HCT116 (cell line): ENCODE data around the gene RHBDL3. TPM values are rescaled to one million over a fixed set of nuclear protein-coding genes. Genes with fewer than 3 reads are reported as not detected.

Source experiments
- ATAC-seq: fragments of 200-7000 bp; cut with Tn5 transposase; 2 replicates; pipeline ENCODE4 v1.9.1; 2020; ENCODE audit warnings: mild to moderate bottlenecking, moderate library complexity
- BruUV-seq: library from RNA; stranded (reverse); fragments of 400-500 nt; replicated peaks from 2 replicates; lab custom pipeline; 2021; lab: Mats Ljungman, UMichigan
- CTCF ChIA-PET: fragments of 300-600 bp; sonication (Branson Sonifier 250); formaldehyde crosslinking; loops from one replicate; lab custom pipeline; 2021; ENCODE audit warnings: antibody characterized with exemption; lab: Charles Lee
- POLR2A ChIA-PET: fragments of 300-600, 350-600 bp; sonication (Branson Sonifier 250); formaldehyde crosslinking; loops from one replicate; lab custom pipeline; 2021; ENCODE audit warnings: antibody characterized with exemption; lab: Charles Lee
- RAD21 ChIA-PET, 2 experiments: fragments of 300-600 bp; sonication (Branson Sonifier 250); formaldehyde crosslinking; loops; one replicate each; lab custom pipeline; 2023; ENCODE audit warnings: low total read pairs in 2 of 2; ENCODE audit not compliant: uncharacterized antibody in 2 of 2, unreplicated experiment in 2 of 2, low non-redundant PET in 1 of 2; lab: Charles Lee
- DNase-seq: peaks from one replicate; pipeline ENCODE4 v3.0.0-alpha.2; 2010; ENCODE audit warnings: low read depth, low spot score
- H2AFZ ChIP-seq: fragments of 200-600 bp; shearing (Covaris generic), sonication (generic); 2 replicates; pipeline ENCODE4 v1.6.1; 2017; ENCODE audit warnings: low read depth, mixed run types, mixed read lengths, antibody characterized with exemption, low read length; ENCODE audit not compliant: poor library complexity, severe bottlenecking
- H3K27ac ChIP-seq: 2 replicates; pipeline ENCODE4 v1.5.1; 2012; ENCODE audit warnings: low read depth, low read length
- H3K27me3 ChIP-seq: fragments of 200-600 bp; sonication (generic); 2 replicates; pipeline ENCODE4 v1.6.1; 2016; ENCODE audit warnings: mixed run types, low read length, mixed read lengths; ENCODE audit not compliant: insufficient read depth
- H3K36me3 ChIP-seq, 2 experiments: fragments of 200-500 bp in 1 of 2; fragments of 200-600 bp in 1 of 2; sonication (Bioruptor generic) in 1 of 2; sonication (generic) in 1 of 2; 2 replicates each; pipeline versions ENCODE4 v1.5.1 to v1.6.1; 2014 to 2016; ENCODE audit warnings: low read length in 2 of 2, inconsistent platforms in 1 of 2, mixed read lengths in 1 of 2, mixed run types in 1 of 2; ENCODE audit not compliant: insufficient read depth in 2 of 2, control insufficient read depth in 1 of 2
- H3K4me1 ChIP-seq, 2 experiments: fragments of 200-600 bp in 1 of 2; sonication (generic) in 1 of 2; 2 replicates each; pipeline versions ENCODE4 v1.5.1 to v1.6.1; 2012 to 2017; ENCODE audit warnings: low read length in 2 of 2, inconsistent platforms in 1 of 2, mild to moderate bottlenecking in 1 of 2, mixed read lengths in 1 of 2, mixed run types in 1 of 2, moderate library complexity in 1 of 2; ENCODE audit not compliant: insufficient read depth in 2 of 2, control insufficient read depth in 1 of 2
- H3K4me2 ChIP-seq: fragments of 200-600 bp; sonication (generic); 2 replicates; pipeline ENCODE4 v1.6.1; 2017; ENCODE audit warnings: mixed run types, low read length, mixed read lengths
- H3K4me3 ChIP-seq, 2 experiments: fragments of 200-600 bp in 1 of 2; sonication (generic) in 1 of 2; replicated peaks in 1 of 2; 2 replicates each; pipeline ENCODE4 v1.5.1; 2011 to 2016; ENCODE audit warnings: low read length in 2 of 2, control low read depth in 1 of 2, low read depth in 1 of 2, mild to moderate bottlenecking in 1 of 2, mixed read lengths in 1 of 2, mixed run types in 1 of 2
- H3K79me2 ChIP-seq: fragments of 200-600 bp; sonication (generic); 2 replicates; pipeline ENCODE4 v1.6.1; 2017; ENCODE audit warnings: mild to moderate bottlenecking, mixed run types, low read length, moderate library complexity, mixed read lengths; ENCODE audit not compliant: insufficient read depth
- H3K9ac ChIP-seq: fragments of 200-600 bp; sonication (generic); 2 replicates; pipeline ENCODE4 v1.6.1; 2016; ENCODE audit warnings: low read length, mixed read lengths
- H3K9me2 ChIP-seq: fragments of 200-600 bp; sonication (generic), shearing (Covaris generic); 2 replicates; pipeline ENCODE4 v1.6.1; 2017; ENCODE audit warnings: mixed run types, mild to moderate bottlenecking, moderate library complexity; ENCODE audit not compliant: insufficient read depth
- H3K9me3 ChIP-seq, 2 experiments: fragments of 200-500 bp in 1 of 2; fragments of 200-600 bp in 1 of 2; sonication (Bioruptor generic) in 1 of 2; sonication (generic) in 1 of 2; 2 replicates each; pipeline ENCODE4 v1.6.1; 2014 to 2017; ENCODE audit warnings: low read length in 2 of 2, mixed read lengths in 2 of 2, inconsistent platforms in 1 of 2, low read depth in 1 of 2, mild to moderate bottlenecking in 1 of 2, mixed run types in 1 of 2, moderate library complexity in 1 of 2; ENCODE audit not compliant: control insufficient read depth in 1 of 2, insufficient read depth in 1 of 2
- H4K20me1 ChIP-seq: fragments of 200-600 bp; sonication (generic), shearing (Covaris generic); 2 replicates; pipeline ENCODE4 v1.6.1; 2017; ENCODE audit warnings: mixed run types, mild to moderate bottlenecking, moderate library complexity; ENCODE audit not compliant: insufficient read depth
- EZH2 ChIP-seq: fragments of 200-600 bp; sonication (generic); IDR thresholded peaks from 2 replicates; pipeline ENCODE4 v1.6.1; 2017; ENCODE audit warnings: antibody characterized with exemption, mixed run types
- FOSL1 ChIP-seq: IDR thresholded peaks from 2 replicates; pipeline ENCODE4 v1.6.1; 2012; ENCODE audit warnings: low read depth
- JUND ChIP-seq: IDR thresholded peaks from 2 replicates; pipeline ENCODE4 v1.6.1; 2012
- POLR2A ChIP-seq: IDR thresholded peaks from 2 replicates; pipeline ENCODE4 v1.7.0; 2011; ENCODE audit warnings: borderline replicate concordance; ENCODE audit not compliant: insufficient read depth, insufficient read length; ENCODE audit errors: extremely low read depth
- YY1 ChIP-seq: IDR thresholded peaks from 2 replicates; pipeline ENCODE4 v1.6.1; 2011; ENCODE audit warnings: low read length, low read depth, moderate library complexity, mild to moderate bottlenecking; ENCODE audit not compliant: insufficient replicate concordance; ENCODE audit errors: extremely low read depth
- ZNF274 ChIP-seq: fragments of 200-500 bp; sonication (Bioruptor generic); IDR thresholded peaks from 2 replicates; pipeline ENCODE4 v1.6.1; 2014; ENCODE audit warnings: mild to moderate bottlenecking, low read depth, low read length, inconsistent platforms
- intact Hi-C: fragments of 100-400 bp; cut with micrococcal nuclease; formaldehyde crosslinking; loops from 2 replicates; pipeline ENCODE4 v1.10.0; 2022
- total RNA-seq: library from RNA; stranded (reverse); gene quantifications from one replicate; pipeline ENCODE4 v1.2.1, GENCODE V29; 2021; ENCODE audit not compliant: unreplicated experiment
- TF ChIP-seq, protein P1 (sequence below): IDR thresholded peaks from 2 replicates; pipeline ENCODE4 v1.6.1; 2012; ENCODE audit warnings: low read depth
- TF ChIP-seq, protein P2 (sequence below), 3 experiments: fragments of 200-600 bp in 1 of 3; sonication (generic) in 1 of 3; IDR thresholded peaks in 2 of 3; conservative IDR thresholded peaks in 1 of 3; 2 replicates each; pipeline ENCODE4 v1.5.1; 2012 to 2017; ENCODE audit warnings: low read depth in 2 of 3, low read length in 2 of 3, antibody characterized with exemption in 1 of 3, borderline replicate concordance in 1 of 3, control low read depth in 1 of 3, mild to moderate bottlenecking in 1 of 3, mixed read lengths in 1 of 3, mixed run types in 1 of 3, moderate library complexity in 1 of 3; ENCODE audit not compliant: insufficient read depth in 1 of 3

RHBDL3 gene
- total RNA-seq, 1 experiment from 2014 or later: 4.0 TPM

DNA sequence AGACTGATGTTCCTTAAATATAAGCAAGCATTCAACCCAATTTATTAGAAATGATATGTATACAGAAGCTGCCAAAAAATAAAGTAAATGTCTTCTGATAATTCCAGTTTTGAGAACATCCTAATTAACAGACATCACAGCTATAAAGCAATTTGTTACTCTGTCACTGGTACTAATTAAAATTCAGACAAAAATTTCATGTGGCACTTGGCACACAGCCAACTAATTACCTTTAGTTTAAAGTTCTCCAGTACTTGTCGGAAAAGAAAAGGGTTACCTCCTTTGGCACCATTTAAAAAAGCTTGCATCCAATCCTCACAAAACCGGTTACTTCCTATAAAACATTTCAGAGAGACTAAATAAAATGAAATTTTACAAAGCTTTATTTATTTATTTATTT lies 67.6 kb downstream of the RHBDL3 start:
- H3K9me3 ChIP-seq: no peaks in the 10 kb centered on the region
- H3K27ac ChIP-seq: no peak overlapping the region
- no peaks in the 10 kb centered on the region for H3K27me3 ChIP-seq
- no peak overlapping the region for H3K4me2 ChIP-seq
- no peak overlapping the region for H2AFZ ChIP-seq
- no TSS peak for BruUV-seq
- no peaks in the 10 kb centered on the region for H3K79me2 ChIP-seq
- no peak overlapping the region for H3K4me3 ChIP-seq
- ChIA-PET POLR2A (no interaction called here), CTCF (no interaction called here), RAD21 (no interaction called here)
- DNase-seq (no peak), ATAC-seq (no peak)
- no peaks in the 10 kb centered on the region for H3K9me2 ChIP-seq
- no peaks in the 10 kb centered on the region for H4K20me1 ChIP-seq
- TF ChIP-seq JUND: no peak
- H3K4me1 ChIP-seq: no peaks in the 10 kb centered on the region
- H3K9ac ChIP-seq: no peak overlapping the region
- intact Hi-C loops: no loop called here
- peaks cover 0 to 9% of the 10 kb centered on the region in 2 experiments; a peak in 2 of 4 replicates for H3K36me3 ChIP-seq

DNA sequence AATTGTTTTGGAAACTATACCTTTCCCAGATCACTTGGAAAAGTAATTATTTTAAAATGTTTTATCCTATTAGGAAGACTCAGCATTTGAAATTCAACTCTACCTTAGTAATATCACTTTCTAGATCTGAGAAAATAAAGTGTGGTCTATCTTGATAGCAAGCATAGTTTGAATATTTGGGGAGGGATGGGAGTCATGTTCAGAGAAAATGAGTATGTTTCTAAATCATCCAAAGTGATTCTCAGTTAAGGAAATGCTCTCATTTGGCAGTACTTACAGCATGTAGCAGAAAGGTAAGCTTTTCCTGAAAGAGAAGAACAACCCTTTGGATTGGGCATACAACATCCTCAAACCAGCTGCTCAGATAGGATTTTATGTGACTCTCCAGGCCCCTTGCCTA lies 69.4 kb downstream of the RHBDL3 start:
- ChIA-PET RAD21 (no interaction called here), CTCF (no interaction called here), POLR2A (no interaction called here)
- no peaks in the 10 kb centered on the region for H3K79me2 ChIP-seq
- no TSS peak for BruUV-seq
- H3K27me3 ChIP-seq: no peaks in the 10 kb centered on the region
- DNase-seq (no peak), ATAC-seq (no peak)
- intact Hi-C loops: no loop called here
- H3K9ac ChIP-seq: no peak overlapping the region
- H3K36me3 ChIP-seq: peaks cover 0 to 9% of the 10 kb centered on the region in 2 experiments; a peak in 2 of 4 replicates
- no peak overlapping the region for H3K27ac ChIP-seq
- no peaks in the 10 kb centered on the region for H3K9me2 ChIP-seq
- H2AFZ ChIP-seq: no peak overlapping the region
- TF ChIP-seq ZNF274: no peak
- TF ChIP-seq YY1: no peak
- no peak for TF ChIP-seq POLR2A
- no peak for TF ChIP-seq EZH2
- TF ChIP-seq, protein P1, sequence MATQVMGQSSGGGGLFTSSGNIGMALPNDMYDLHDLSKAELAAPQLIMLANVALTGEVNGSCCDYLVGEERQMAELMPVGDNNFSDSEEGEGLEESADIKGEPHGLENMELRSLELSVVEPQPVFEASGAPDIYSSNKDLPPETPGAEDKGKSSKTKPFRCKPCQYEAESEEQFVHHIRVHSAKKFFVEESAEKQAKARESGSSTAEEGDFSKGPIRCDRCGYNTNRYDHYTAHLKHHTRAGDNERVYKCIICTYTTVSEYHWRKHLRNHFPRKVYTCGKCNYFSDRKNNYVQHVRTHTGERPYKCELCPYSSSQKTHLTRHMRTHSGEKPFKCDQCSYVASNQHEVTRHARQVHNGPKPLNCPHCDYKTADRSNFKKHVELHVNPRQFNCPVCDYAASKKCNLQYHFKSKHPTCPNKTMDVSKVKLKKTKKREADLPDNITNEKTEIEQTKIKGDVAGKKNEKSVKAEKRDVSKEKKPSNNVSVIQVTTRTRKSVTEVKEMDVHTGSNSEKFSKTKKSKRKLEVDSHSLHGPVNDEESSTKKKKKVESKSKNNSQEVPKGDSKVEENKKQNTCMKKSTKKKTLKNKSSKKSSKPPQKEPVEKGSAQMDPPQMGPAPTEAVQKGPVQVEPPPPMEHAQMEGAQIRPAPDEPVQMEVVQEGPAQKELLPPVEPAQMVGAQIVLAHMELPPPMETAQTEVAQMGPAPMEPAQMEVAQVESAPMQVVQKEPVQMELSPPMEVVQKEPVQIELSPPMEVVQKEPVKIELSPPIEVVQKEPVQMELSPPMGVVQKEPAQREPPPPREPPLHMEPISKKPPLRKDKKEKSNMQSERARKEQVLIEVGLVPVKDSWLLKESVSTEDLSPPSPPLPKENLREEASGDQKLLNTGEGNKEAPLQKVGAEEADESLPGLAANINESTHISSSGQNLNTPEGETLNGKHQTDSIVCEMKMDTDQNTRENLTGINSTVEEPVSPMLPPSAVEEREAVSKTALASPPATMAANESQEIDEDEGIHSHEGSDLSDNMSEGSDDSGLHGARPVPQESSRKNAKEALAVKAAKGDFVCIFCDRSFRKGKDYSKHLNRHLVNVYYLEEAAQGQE: no peak
- no peak for TF ChIP-seq FOSL1
- TF ChIP-seq, protein P2, sequence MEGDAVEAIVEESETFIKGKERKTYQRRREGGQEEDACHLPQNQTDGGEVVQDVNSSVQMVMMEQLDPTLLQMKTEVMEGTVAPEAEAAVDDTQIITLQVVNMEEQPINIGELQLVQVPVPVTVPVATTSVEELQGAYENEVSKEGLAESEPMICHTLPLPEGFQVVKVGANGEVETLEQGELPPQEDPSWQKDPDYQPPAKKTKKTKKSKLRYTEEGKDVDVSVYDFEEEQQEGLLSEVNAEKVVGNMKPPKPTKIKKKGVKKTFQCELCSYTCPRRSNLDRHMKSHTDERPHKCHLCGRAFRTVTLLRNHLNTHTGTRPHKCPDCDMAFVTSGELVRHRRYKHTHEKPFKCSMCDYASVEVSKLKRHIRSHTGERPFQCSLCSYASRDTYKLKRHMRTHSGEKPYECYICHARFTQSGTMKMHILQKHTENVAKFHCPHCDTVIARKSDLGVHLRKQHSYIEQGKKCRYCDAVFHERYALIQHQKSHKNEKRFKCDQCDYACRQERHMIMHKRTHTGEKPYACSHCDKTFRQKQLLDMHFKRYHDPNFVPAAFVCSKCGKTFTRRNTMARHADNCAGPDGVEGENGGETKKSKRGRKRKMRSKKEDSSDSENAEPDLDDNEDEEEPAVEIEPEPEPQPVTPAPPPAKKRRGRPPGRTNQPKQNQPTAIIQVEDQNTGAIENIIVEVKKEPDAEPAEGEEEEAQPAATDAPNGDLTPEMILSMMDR (IDR thresholded peaks at IDR 0.05 in 2 of 3, conservative IDR thresholded peaks at IDR 0.05 in 1 of 3; ENCODE audit: borderline replicate concordance in 1 of 3, insufficient read depth in 1 of 3, low read depth in 2 of 3, low read length in 2 of 3): no peak
- H3K4me3 ChIP-seq: no peak overlapping the region
- H4K20me1 ChIP-seq: no peaks in the 10 kb centered on the region
- no peaks in the 10 kb centered on the region for H3K4me1 ChIP-seq
- no peak overlapping the region for H3K4me2 ChIP-seq
- no peaks in the 10 kb centered on the region for H3K9me3 ChIP-seq
